ENCODE results near the gene EFNA5.

GRCh38 chr5:107376546-107377276 is 294.0 kb downstream of the EFNA5 start:
- TF ChIP-seq POLR2A (IDR thresholded peaks at IDR 0.05; ENCODE audit: low read depth, low read length), result no peak
- no peak for TF ChIP-seq POLR2AphosphoS5 (IDR thresholded peaks at IDR 0.05; ENCODE audit: low read depth, low read length)
- no peak for TF ChIP-seq TAF1 (IDR thresholded peaks at IDR 0.05; ENCODE audit: low read depth, low read length)
